HG02623 (cell line): ENCODE results near the gene ZFP3.
"Not testable (repeated sequence)": the region's sequence is repeated elsewhere in the genome, so short reads cannot be mapped to it uniquely, and the experiment has no call there.

Experiments used
- ATAC-seq: cut with Tn5 transposase; IDR thresholded peaks from one replicate; pipeline ENCODE4 v1.9.1; 2021; ENCODE audit warnings: moderate library complexity; ENCODE audit not compliant: unreplicated experiment

The ZFP3 gene

DNA sequence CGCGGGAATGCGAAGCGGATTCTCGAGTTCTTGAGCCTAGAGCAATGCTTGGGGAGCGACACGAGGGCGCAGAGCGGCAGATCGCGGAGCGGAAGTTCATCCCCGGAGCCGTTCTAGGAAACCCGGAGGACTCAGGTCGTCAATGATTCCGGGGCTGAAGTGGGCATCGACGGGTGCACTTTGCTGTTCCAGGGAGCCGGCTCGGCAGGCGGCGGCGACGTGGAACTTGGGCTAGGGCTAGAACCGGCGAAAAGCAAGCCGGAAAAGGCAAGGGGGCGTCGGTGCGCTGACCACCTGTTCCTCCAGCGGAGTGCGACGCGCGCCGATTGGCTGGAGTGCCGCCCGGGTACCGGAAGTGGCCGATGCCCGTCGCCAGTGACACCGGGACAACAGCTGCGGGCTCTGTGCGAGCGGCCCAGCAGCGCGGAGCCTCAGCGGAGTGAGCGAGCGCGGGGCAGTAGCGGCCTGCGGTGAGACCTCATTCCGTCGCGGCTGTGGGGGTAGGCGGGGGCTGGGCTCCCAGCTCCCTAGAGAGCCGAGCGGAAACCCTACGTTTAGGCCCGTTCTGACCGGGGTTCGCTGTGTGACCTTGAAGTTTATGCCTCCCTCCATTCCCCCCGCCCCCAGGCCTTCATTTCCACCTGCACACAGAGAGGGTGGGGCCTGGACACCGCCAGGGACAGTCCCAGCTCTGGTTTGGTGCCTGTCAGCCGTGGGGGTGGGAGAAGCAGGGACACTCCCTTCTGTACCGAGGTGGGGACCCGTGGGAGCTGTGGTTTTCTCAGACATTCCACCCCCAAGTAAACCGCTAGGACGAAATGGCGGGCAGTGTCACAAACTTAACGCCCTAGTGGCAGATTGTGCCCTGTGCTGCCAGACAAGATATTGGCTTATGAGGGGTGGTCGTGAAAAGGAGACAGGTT is at the start of gene ZFP3:
Gene ZFP3 (plus strand): TSS at position 362 of the 923 bp plus-strand sequence. CDS start 13,038 bp downstream, outside the sequence.
- peak; percentile 74 for ATAC-seq

DNA sequence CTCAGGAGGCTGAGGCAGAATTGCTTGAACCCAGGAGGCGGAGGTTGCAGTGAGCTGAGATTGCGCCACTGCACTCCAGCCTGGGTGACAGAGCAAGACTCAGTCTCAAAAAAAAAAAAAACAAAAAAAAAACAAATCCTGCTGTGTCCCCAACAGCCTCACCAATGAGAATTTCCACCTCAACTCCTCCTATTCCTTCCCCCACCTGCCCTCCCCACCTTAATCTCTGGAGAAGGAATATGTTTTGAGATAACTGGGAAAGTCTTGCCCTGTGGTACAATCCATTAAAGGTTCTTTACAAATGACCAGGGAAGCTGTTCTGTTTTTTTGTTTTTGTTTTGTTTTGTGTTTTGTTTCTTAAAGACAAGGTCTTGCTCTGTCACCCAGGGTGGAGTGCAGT is 48.1 kb upstream of the ZFP3 start:
- ATAC-seq: not testable (repeated sequence)

DNA sequence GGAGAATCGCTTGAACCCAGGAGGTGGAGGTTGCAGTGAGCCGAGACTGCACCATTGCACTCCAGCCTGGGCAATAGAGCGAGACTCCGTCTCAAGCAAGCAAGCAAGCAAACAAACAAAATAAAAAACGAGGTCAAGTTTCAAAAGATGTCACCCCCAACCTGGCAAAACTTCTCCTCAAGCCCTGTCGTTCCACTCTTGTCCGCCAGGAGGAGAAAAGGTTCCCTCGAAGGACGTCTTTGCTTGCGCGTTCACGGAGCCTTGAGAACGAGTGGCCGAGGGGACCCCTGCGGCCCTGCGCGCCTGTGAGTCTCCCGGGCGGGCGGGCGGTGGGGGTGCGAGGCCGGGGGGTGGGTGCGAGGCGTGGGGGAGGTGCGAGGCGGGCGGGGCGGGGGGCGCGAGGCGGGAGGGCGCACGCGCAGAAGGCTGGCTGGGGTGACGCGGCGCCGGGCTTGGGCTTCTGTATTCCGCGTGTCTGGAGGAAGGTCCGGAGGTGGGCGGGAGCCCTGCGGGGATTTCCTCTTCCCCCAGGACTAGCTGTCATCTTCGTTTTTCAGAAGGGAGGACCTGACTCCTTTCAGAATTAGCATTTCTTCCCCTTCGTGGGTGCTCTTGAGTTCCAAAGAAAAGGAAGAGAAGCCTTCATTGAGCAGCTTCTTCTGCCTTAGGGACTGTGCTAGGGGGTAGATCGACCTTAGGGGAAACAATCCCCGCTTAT is 46.7 kb upstream of the ZFP3 start:
- no peak for ATAC-seq

DNA sequence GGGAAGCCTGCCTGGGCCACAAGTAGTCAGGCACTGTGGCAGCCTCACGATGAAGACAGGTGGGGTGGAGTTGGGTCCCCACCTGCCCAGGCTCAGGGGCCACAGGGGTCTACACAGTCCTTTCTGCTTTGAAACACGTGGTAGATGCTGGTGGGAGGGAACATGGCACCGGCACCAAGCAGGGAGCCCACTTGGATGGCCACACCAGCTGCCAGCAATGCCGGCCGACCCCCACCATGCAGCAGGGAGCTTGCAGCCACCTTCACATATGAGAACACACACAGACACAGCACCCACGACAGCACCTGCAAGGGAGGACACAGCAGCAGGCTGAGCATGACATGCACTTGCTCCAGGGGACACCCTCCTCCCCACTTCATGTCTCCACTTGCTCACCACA is 45.4 kb upstream of the ZFP3 start:
- ATAC-seq: no peak

DNA sequence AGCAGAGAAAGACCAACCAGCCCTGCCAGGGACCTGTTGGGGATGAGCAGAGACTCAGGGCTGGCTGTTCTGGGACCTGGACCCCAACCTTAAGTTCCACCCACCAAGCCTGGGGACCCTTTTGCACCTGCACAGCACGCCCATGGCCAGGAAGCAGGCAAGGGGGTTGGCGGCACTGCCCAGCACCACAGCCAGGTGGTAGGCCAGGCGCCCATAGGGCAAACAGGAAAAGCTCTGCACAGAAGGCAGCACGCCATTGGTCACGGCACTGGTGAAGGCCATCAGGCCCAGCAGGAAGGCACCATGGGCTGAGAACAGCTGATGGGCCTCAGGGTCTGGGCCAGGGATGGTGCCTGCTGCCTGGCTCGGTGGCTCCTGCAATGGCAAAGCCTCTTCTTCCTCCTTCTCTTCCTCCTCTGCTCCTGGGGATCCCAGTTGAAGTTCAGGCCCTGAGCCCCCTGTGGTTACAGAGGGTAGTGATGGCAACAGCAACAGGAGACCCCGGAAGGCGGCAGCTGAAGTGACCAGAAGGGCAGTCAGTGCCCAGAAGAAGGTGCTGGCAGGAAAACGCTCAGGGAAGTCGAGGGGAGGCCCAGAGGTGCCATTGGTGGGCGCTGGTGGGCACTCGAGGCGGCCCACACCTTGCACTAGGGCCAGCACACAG is 44.8 kb upstream of the ZFP3 start:
- ATAC-seq: no peak

DNA sequence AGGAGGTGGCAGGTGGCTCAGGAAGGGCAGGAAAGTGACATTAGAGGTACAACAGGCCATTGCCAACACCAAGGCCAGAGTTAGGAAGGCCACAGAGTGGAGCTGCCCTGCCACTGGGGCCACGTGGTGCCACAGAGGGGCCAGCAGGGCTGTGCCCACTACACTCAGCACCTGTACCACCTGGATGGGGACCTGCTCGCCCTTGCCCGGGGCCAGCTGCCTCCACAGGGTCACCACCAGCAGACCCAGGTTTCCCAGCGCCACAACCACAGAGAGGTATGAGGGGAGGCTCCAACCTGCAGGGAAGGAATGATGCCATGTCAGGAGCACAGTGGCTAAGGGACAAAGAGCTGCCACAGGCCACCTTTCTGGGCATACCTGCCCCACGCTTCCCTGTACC is 44.2 kb upstream of the ZFP3 start:
- ATAC-seq: no peak

DNA sequence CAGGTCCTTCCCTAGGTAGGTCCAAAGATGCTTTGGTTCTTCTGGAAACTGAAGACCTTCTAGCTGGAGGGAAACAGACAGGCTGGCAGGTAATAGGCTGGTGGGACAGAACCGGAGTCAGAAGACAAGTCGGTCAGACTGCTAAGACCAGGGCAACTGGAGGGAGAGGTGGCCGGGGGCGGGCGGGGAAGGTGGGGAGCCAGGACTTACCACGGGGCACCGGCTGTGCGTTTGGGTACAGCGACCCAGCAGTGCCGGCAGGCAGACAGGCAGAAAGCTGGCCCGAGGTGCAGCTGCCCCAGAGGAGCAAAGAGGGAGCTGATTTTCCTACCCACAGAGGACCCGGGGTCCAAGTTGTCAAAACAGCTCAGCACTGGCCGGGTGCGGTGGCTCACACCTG is 43.6 kb upstream of the ZFP3 start:
- ATAC-seq: no peak

DNA sequence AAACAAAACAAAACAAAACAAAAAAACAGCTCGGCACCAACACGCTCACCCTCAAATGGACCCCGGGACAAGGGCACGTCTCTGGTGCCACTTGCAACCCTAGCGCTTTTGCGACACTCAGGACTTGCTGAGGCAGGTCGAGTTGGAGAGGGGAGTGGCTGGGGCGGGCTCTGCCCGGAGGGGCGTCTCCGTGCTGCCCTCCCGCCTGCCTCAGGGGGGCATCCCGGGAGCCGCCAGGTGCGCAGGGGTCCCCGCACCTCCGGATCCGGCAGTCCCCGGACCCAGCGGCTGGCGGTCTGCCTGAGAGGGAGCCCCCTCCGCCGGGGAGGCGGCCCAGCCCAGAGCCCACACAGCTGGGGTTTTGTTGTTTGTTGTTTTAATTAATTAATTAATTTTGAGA is 43.0 kb upstream of the ZFP3 start, which contains the start of gene SLC52A1:
Gene SLC52A1 (minus strand): TSS at position 112 of the 400 bp plus-strand sequence. CDS start 820 bp downstream, outside the sequence.
- ATAC-seq: no peak

DNA sequence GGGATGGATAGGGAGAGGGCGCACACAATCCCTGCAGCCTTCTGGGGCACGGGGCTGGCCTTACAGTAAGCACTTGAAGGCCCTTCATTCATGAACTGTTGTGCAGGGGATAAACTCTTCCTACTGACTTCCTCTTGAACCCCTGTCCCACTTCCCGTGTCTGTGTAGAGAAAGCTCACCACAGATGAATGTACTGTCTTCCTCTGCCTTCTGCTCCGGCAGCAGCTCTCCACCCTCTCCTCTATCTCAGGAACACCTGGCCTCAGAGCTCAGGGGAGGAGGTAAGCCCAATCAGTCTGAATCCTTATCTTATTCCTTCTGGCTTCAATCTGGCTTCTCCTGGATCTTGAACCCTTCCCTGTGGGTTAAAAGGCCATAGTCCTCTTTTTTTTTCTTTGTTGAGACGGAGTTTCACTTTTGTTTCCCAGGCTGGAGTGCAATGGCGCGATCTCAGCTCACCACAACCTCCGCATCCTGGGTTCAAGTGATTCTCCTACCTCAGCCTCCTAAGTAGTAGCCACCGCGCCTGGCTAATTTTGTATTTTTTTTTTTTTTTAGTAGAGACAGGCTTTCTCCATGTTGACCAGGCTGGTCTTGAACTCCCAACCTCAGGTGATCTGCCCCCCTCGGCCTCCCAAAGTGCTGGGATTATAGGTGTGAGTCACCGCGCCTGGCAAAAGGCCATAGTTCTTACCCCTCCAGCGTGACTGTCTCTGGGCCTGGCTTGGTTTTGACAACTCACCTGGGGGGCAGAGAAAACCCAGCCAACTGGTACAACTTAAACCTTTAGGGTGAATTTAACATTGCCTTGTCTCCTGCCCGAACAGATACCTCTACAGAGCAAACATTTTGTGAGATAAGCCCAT is 35.9 kb upstream of the ZFP3 start:
- ATAC-seq: no peak

DNA sequence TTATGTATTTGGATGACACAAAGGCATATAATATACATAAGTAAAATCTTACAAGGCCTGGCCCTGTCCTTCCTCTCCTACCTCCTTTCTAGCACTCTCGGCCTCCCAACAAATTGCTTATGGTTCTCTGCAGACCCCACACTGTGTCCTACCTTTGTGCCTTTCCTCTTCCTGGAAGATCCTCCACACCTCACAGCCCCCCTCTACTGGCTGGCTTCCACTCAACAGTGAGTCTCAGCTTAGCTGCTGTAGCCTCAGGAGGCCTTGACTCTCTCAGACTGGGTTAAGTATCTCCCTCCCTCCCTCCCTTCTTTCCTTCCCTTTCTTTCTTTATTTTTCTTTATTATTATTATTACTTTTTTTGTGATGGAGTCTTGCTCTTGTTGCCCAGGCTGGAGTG is 34.7 kb upstream of the ZFP3 start:
- ATAC-seq: no peak

DNA sequence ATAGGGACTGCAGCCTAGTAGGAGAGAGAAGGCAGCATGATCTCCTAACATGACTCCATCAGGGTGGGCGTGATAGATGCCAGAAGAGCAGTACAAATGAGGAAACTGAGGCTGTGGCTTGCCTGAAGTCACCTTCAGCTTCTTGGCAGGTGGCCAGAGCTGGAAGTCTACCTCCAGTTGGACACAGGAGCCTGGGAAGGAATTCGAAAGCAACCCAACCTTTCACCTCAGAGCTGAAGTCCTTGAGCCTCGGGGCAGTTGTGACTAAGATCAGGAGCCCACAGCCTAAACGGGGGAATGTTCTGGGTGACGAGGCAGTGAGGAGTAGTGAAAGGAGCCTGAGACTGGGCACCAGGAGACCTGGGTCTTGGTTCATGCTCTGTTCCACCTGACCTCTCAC is 33.6 kb upstream of the ZFP3 start:
- no peak for ATAC-seq

DNA sequence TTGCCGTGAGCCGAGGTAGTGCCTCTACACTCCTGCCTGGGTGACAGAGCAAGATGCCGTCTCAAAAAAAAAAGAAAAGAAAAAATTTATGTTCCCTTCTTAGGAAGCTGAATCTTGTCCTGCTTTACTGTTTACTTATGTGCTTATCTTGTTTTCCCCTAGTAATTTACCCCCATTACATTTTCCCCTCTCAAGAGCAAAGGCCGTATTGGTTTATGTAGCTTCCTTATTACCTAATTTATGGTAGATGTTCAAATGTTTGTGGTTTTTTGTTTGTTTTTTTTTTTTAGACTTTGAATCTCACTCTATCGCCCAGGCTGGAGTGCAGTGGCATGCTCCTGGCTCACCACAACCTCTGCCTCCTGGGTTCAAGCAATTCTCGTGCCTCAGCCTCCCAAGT is 32.8 kb upstream of the ZFP3 start:
- no peak for ATAC-seq

DNA sequence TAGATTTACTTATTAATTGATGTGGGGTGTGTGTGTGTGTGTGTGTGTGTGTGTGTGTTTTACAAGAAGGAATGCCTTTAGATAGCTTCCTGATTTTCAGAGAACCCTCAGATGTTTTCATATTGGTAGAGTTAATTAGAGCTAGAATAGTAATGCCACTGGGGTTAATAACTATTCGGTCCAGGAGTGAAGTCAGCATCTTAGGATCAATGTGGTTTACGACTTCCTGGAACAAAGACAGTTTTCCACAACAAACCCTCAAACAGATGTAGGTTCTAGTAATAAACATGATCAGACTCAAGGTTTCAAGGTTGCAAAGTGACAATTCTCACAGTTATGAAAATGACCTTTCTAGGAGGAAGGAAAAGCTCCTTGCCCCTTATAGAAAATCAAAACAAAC is 30.8 kb upstream of the ZFP3 start:
- ATAC-seq: no peak

DNA sequence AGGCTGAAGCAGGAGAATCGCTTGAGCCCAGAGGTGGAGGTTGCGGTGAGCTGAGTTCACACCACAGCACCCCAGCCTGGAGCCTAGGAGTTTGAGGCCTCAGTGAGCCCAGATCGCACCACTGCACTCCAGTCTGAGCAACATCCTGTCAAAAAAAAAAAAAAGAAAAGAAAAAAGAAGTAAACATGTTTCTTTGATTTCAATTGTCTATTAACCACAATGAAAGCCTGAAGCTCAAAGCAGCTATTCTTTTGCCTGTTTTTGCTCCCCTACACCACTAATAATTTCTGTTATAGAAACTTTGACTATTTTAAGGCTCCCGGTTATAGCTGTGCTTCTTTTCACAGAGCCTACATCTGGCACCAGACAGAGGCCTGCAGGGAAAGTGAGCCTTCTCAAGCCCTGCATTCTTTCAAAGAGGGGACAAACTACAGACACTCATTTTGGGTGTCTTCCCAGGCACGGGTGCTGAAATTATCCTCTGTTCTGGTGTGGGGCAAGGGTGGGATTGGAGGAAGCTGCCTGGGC is 28.9 kb upstream of the ZFP3 start:
- no peak for ATAC-seq

DNA sequence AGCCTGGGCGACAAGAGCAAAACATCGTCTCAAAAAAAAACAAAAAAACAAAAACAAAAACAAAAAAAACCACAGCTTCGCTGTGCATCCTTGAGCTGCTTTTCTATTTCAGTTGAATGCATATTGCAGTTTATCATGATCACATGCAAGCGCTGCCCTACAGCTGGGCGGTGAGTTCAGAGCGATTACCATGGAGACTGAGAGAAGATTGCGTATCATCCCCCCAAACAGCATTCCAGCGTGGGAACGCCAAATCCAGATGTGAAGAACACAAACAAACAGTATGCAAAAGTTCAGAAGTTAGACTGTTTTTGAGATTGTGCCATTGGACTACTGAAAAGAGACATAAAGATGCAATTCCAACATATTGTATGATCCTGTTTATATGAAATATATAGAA is 28.0 kb upstream of the ZFP3 start:
- ATAC-seq: no peak

DNA sequence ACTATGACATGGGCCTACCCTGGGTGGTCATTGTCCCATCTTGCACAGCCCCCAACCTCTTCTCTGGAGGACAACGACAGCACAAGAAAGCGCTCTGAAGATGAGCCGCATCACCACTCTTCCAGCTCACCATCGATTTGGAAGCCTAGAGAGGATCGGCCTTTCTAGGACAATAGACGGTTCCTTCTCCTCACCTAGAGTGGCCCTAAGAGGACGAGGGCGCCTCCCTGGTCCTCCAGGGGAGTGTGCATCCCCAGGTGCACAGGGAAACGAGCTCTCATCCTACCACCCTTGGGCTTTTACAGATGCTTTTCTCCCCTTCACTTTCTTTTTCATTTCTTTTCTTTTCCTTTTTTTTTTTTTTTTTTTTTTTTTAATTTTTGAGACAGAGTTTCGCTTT is 22.7 kb upstream of the ZFP3 start:
- ATAC-seq: no peak

DNA sequence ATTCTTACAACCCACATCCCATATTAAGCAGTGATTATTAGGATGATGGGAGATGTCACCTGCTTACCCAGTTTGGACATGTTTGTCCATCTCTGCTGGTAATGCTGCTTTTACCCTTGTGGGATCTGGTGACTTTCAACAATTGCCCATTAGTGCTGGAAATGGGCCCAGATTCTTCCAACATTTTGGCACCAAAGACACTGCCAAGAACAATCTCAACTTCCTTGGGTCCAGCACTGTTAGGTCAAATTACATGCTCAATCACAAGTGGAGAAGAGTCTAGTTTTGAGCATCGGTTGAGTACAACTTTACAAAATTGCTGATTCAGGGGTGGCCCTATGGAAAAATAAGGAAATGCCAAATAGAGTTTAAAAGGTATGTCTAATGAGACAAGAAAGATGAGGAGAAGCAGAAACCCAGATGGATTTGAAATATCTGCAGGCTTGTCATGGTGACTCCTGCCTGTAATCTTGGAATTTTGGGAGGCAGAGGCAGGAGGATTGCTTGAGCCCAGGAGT is 13.0 kb upstream of the ZFP3 start:
- ATAC-seq: no peak

DNA sequence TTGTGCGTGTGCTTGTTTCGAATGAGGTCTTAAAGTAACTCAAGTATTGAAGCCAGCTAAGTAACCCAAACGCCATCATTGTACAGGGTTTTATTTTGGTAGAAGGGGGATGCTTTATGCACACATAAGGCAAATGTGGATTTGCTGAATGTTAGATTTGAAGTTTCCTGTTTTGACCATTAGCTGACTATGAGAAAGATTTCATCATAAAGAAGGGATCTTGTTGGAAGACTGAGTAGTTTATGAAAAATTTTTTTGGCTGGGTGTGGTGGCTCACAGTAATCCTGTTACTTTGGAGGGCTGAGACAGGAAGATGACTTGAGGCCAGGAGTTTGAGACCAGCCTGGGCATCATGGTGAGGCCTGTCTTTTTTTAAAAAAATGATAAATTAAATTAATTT is 10.0 kb upstream of the ZFP3 start:
- ATAC-seq: no peak

DNA sequence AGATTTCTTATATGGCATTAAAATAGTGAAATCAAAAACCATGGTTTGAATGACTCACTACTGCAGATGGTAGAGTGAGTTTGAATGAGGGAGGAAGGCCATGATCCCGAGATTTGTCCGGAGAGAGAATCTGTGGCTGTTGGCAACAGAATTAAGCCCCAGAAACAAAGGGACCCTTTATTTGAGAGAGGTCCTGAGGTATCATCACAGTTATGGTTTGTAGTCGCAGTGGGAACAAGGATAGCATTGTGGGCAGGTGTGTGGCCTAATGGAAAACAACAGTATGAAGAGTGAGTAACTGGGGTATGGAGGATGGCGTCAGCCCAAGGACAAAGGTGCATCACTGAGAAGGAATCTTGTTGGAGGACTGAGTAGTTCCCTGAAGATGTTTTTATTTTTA is 8.5 kb upstream of the ZFP3 start:
- no peak for ATAC-seq

DNA sequence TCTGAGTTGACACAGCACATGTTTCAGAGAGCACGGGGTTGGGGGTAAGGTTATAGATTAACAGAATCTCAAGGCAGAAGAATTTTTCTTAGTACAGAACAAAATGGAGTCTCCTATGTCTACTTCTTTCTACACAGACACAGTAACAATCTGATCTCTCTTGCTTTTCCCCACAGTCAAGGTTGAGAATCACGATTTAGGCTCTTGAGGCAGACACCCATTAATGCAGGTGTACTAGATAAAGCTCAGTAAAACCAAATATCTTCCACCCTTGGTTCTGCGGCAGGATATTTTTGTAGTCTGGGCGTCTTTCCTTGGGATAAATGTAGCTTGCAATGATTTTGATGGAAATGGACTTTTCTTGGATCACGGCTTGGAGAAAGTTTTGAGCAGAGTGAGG is 2.8 kb upstream of the ZFP3 start:
- not testable (repeated sequence) for ATAC-seq
